Medulla oblongata (tissue), 1 donor: ENCODE data around the gene NEO1.

Experiments
- DNase-seq: peaks from one replicate; pipeline ENCODE4 v3.0.0-alpha.2; 2015; ENCODE audit errors: extremely low spot score

Gene NEO1

DNA sequence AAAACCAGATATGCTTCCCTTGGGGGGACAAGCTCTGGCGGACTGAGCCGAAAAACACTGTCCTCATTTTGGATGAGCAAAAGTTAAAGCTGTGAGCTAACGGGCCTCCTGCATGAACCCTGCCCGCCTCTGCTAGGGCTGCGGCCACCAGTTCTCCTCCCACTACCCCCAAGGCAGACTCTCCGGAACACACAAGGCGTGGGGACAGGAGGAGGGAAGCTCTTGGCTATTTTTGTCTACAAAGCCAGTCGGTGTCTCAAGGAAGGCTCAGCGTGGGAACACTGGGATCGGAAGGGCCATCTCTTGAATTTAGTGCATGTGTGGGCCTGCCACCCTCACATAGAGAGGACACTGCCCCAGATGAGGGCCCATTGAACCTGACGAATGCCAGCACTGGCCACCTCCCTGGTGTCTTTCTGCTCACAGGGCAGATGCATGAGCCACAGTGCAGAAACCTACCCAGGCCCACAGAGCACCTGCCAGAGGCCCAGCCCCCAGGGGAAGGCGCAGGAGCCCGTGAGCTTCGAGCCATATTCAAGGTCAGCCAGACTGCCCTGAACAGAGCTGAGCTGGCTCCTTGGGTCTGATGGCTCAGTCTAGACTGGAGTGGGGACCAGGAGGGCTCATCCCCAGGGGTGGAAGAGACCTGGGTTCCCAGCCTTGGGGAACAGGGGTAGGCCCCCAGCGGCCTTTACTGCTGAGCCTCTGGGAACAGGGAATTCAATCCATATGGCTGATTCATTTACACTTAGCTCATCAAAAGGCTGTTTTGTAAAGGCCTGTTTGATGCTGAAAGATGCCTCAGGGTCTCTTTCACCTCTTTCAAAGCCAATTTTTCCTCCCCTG, 278.2 kb downstream of the NEO1 start:
- no peak for DNase-seq

GRCh38 chr15:73331501-73331900, 279.2 kb downstream of the NEO1 start:
- DNase-seq, result no peak

GRCh38 chr15:73331991-73332925, 280.0 kb downstream of the NEO1 start:
- DNase-seq, result no peak

DNA sequence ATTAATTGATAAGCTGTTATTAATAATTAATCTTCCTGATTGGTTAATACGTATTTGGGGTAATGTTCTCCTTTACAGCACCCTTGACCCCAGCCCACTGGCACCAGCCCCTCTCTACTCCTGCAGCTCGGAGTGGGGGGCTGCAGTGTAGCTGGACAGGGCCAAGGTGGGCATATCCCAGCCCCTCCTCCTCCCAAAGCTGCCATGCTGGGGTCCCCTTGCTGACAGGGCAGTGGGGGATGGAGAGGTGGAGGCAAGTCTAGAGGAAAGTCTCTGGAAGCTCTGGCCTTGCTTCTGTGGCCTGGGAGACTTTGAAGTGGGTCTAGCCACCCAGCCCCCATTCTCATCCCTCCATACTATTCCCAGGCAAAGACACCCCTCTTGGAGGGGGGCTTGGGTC, 280.7 kb downstream of the NEO1 start:
- DNase-seq, result no peak

DNA sequence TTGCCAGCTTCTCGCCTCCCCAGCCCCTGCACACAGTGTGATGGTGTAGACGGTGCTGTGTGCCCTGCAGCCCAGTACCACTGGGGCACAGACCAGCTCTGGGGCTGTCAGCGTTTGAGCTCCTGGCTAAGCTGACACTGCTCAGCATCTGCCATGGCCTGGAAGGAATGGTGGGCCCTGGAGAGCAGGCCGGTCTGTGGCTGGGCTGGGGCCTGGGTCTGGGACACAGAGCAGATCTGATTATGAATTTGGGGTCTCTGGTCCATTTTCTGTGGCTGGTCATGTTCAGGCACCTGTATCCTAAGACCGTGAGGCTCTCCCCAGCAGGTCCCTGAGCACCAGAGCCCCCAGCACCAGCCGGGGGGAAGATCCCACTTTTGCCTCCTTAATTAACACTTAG, 281.8 kb downstream of the NEO1 start:
- DNase-seq, result no peak

- DNase-seq, result no peak
Measured at GRCh38 chr15:73335026-73335425, 282.8 kb downstream of the NEO1 start.

- no peak for DNase-seq
Measured at GRCh38 chr15:73335471-73335870, 283.2 kb downstream of the NEO1 start.

GRCh38 chr15:73336756-73337155, 284.5 kb downstream of the NEO1 start:
- DNase-seq, result no peak

- DNase-seq, result no peak
Measured at GRCh38 chr15:73337187-73337586, 284.9 kb downstream of the NEO1 start.

DNA sequence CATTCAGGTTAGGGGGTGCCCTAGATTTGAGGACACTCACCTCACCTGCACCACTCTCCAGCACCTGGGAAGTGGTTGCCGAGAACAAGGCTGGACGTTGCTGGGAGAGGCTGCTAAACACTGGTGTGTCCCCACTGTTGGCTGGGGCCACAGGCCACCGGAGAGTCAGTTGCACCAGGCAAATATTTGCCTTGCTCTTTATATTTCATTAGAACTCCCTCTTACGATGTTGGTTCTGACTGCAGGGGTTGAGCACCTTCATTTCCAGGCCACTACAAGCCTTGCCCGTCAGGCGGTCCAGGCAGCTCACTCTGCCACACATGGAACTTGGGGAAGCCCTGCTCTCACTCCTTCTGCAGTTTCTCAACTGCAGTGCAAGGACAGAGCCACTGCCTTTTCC, 285.8 kb downstream of the NEO1 start:
- DNase-seq, result no peak

- no peak for DNase-seq
Measured at GRCh38 chr15:73338606-73339374, 286.5 kb downstream of the NEO1 start.

DNA sequence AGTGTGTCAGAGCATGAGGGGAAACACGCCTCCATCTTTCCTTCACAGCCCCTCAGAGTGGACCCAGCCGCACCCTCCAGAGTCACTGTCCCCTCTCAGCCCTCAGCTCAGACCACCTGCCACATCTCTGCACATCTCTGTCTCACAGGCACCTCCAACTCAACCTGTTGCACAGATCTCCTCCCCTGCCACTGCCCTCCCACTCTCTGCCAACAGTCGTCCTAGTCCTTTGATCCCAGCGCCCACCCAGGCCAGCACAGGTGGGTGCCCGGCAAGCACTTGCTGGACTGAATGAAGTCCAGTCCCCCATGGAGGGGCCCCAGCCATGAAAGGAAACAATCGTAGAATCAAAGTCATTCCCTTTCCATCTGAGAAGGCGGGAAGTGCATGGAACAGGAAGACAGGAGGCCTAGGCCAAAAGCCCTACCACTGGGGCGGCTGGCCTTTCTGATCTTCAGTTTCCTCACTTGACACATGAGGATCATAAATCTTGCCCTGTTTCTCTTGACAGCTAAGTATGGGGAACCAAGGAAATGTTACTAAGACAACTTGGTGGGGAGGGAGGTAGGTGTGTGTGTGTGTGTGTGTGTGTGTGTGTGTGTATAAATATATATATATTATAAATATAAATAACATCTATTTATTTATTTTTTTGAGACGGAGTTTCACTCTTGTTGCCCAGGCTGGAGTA, 288.4 kb downstream of the NEO1 start:
- no peak for DNase-seq

DNA sequence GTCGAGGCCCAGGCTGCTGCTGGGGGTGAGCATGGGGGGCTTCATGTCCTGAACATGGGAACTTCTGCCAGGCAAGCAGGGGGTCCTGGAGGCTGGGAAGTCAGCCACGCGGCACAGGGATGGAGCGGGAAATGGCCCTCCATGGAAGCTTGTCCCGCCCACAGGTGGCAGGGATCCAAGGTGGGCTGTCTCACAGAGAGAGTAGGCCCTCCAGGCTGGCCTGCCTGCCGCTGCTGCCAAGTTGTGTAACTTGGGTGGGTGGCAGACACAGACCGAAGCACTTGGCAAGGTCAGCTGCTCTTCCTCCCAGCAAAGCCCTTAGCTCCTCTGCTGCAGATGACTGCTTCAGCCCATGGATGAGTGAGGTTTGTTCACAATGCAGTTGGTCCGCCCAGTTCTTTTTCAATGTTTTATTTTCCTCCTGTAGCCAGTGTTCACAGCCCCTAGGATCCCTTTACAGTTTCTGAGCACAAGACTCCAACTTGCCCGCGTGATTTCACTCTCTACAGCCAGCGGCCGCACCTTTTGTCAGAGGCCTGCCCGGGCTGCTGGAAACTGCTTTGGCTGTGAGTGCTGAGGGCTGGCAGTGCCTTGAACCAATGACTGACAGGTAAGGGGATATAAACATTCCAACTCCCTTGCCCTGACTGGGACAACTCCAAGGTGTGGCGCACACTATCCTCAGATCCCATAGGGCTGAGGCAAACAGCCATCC, 289.8 kb downstream of the NEO1 start:
- peak; percentile 10 for DNase-seq

GRCh38 chr15:73344056-73344455, 291.8 kb downstream of the NEO1 start:
- DNase-seq, result no peak

DNA sequence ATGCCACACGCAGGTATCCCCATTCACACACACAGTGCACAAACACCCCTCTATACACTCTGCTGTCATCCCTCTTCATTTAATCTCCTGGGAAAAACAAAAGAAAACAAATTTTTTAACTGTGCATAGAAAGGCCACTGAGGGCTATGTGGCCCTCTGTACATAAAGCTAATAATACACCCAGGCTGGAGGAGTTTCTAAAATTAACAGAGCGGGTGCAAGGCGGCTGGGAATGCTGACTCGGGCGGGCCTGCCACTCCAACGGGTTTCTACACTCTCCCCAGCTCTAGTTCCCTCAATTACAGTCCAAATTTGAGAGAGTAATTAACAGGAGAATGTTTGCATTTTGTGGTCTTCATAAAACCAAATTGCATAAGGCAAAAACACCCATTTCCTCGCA, 293.4 kb downstream of the NEO1 start:
- DNase-seq, result no peak

GRCh38 chr15:73346735-73347312, 294.6 kb downstream of the NEO1 start:
- DNase-seq, result no peak

- no peak for DNase-seq
Measured at GRCh38 chr15:73349191-73349590, 296.9 kb downstream of the NEO1 start.

DNA sequence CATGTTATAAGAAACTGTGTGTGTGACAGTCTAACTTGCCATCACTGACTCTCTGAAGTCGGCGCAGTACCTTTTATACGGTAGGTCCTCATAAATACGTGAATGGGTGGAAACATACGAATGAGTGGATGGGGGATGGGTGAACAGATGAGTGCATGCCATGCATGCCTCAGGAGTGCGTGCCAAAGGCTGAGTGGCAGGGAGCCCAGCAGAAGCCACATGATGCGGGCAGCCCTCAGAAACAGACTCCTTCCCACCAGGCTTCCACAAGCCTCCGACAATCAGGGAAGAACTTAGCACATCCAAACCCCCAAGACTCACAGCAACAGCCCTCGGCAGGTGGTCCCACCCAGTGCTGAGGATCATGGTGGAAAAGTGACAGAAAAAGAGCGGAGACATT, 299.8 kb downstream of the NEO1 start:
- peak; percentile 39 for DNase-seq

DNA sequence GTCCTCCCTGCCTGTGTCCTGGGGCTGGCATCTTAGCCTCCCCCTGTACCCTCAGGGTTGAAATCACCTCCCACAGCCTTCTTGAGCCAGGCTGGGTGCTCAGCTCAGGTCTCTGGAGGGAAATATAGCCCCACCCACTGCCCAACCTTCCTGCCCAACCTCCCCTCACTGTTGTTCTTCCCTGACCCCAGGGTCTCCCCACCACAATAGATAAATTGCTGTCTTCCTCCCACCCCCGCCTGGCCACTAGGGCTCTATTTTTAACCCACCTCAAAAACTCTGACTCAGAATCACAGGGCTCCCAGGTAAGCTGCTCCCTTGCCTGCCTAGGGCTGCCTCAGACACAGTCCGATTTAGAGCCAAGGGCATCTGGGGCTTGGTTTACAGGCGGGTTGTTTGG, 301.5 kb downstream of the NEO1 start:
- no peak for DNase-seq

GRCh38 chr15:73354241-73354640, 302.0 kb downstream of the NEO1 start:
- DNase-seq, result no peak
